ENCODE data around the gene SLC25A12. TPM values are rescaled to one million over a fixed set of nuclear protein-coding genes. Genes with fewer than 3 reads are reported as not detected.
"Not testable (repeated sequence)": the region's sequence is repeated elsewhere in the genome, so short reads cannot be mapped to it uniquely, and the experiment has no call there.

SLC25A12 gene
- total RNA-seq, 1 donor from 2014 or later, result 106 TPM

DNA sequence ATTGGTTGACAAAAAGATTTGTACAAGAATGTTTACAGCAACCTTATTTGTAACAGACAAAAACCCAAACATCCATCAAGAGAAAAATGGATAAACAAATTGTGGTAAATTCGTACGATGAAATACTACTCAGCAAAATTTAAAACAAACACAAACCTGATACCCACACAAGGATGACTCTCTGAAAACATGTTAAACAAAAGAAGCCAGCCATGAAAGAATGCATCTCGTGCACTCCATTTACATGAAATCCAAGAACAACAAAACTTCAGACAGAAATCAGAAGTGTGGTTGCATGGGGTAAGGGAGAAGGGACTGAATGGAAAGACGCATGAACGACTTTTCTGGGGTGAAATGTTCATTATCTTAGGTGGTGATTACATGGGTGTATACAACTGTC, 93.4 kb downstream of the SLC25A12 start:
- ATAC-seq (no peak), DNase-seq (ENCODE audit: missing footprints) (no peak)
- intact Hi-C loops (cut with DNase I), result no loop called here

DNA sequence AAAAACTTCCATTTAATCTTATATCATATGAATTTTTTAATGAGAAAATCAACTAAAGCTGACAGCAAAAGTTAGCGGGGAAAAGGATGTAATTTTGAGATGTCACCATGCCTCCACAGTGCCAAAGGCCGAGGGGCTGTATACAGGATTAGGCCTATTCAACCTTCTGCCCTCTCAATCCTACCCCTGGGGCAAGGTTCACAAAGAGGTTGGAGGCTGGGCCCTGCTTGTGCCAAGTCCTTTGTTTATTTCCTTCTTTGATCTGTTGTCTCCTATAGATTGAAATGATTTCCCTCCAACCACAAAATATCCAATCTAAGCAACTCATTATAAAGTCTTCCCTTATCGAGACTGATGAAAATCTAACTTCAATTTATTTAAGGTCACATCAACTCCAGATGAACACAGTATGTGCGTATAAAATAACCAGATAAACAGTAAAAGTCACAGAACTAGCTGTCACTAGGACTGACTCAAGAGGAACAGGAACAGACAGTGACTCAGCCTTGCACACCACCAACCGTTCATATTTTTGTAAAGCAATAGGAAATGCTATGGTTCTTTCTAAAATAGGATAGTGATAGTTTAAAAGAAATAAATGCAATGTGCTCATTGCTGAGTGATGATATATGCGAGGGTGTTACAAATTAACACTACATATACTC, 95.8 kb downstream of the SLC25A12 start:
- no peak for ATAC-seq
- DNase-seq (ENCODE audit: missing footprints), result no peak
- intact Hi-C loops (cut with DNase I), result no loop called here

DNA sequence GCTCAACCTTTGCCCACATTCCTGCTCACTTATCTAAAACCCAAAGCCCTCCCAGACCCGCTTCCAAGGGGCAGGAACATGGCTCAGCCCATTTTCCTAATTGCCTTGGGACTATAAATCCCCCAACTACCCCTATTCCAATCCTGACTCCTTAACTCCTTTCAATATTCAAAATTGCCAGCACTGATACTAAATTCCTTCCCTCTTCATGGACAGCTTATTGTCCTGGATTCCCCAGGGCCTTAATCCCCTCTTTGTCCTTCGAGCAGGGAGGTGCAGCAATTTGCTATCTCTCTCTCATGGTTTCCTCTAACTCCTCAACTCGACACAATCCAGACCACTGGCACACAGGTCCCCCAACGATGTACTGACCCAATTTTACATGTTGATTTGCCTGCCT, 99.1 kb downstream of the SLC25A12 start:
- intact Hi-C loops (cut with DNase I), result no loop called here
- ATAC-seq (no peak), DNase-seq (ENCODE audit: missing footprints) (no peak)

DNA sequence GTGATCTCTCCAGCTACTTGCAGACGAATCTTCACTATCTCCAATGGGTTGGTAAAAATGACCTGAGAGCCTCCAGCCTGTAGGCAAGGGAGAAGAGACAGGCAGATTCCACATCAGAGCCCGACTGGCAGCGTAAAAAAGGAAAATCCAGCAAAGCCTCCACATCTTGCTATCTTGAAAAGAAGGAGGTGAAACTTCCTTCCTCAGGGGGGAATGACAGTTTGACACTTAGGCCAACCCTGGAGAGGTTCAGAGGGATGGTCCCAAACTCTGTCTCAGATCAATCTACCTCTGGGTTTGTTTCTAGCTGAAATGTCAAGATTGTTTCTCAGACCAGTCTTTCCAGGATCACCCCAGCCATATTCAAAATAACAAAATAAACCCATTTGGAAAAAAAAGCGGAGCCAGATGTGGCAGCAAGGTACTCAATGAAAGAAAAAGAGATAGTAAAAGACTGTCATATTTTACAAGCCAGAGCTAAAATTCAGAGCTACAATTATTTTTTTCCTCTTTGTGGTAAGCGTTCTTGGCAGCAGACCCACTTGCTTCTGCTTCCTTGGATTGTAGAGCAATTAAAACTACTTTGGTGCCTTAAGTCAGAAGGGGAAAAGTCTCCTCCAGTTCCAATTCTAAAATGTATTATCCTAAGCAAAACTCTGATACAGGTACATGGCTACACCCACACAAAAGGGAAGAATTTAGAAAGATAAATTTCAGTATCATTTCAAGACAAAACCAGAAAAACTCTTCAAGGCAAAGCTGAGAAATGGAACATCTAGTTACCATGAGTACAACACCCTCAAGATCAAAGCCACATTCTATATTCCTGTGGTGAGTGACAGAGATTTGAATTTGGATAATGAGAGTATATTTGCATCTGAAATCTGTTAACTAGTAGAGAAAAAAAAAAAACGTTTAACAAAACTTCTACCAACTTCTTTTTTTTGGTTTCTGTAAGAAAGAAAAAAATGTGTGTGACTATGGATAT, 100.1 kb downstream of the SLC25A12 start:
- no peak for DNase-seq (ENCODE audit: missing footprints)
- ATAC-seq, result no peak
- intact Hi-C loops (cut with DNase I), result no loop called here

DNA sequence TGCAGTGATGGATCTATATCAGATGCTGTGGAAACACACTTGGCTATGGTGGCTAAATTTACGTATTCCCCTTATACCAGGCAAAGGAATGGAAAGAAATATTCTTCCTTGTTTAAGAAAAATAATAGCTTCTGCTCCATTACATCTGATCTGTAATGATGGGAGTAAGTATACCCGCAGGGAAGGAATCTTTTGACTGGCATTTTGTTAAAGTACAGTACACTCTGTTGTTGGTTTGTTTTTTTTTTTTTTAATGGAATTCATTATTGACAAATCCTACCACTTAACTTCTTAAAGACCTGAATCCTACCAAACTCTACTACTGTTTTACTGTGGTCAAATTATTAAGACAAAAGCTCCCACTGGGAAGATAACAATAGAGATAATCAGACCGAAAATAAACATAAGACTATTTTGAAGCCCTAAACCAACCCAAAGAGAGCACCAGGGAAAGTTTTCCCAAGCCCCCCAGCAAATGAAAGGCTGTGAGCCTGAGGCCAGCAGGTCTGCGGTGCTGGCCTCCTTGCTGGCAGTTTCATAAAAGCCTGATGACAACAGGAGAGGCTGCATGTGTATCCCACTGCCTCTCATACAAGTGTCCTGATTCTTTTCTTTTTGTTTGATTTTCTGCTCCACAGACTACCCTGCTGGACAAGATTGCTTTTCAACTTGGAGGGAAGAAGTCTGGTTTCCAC, 101.0 kb downstream of the SLC25A12 start:
- ATAC-seq, result no peak
- DNase-seq (ENCODE audit: missing footprints), result no peak
- intact Hi-C loops (cut with DNase I), result no loop called here

DNA sequence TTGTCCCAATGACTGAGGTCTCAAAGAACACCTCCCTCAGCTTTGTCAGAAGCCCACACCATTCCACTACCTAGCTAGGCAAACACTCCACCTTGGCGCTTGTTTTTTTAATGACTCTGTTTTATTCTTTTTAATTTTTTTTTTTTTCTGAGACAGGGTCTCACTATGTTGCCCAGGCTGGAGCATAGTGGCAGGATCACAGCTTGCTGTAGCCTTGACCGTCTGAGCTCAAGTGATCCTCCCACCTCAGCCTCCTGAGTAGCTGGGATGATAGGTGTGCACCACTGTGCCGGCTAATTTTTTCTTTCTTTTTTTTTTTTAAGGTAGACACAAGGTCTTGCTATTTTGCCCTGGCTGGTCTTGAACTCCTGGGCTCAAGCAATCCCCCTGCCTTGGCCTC, 101.9 kb downstream of the SLC25A12 start:
- intact Hi-C loops (cut with DNase I), result no loop called here
- ATAC-seq, result no peak
- DNase-seq (ENCODE audit: missing footprints), result no peak

DNA sequence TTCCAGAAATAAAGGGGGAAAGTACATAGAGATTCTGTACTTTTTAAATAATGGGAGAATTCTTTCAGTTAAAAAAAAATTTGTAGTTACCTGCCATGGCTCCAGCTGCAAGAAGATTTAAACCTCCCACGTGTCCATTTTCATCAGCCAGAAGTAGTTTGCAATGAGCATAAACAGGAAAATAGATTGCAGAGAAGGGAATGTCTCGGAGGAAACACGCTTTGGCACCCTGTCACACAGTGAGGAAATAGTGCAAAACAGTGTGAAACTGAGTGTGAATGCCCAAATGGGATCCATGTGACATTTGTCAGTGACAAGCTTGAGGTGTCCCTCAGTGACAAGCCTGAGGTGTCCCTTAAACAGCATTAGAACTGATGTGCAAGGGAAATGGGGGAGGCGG, 102.7 kb downstream of the SLC25A12 start:
- peak; percentile 16 for ATAC-seq
- intact Hi-C loops (cut with DNase I), result no loop called here
- no peak for DNase-seq (ENCODE audit: missing footprints)

DNA sequence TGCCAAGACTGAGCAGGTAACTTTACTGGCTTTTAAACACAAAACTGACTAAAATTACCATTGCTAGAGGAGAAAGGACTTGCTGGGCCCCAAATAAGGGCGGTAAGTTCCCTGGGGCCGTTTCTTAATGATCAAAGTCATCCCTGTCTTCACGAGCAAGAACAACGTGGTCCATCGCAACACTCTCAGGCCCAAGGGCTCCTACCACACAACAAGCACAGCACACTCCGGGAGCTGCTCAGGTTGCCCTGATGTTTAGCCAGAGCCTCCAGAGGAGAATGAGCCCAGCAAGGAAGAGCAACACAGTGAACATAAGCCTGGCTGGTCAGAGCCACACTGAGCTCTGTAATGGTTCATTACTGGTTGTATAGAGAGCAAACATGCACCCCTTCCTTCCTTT, 104.1 kb downstream of the SLC25A12 start:
- ATAC-seq (no peak), DNase-seq (ENCODE audit: missing footprints) (no peak)
- intact Hi-C loops (cut with DNase I), result loop anchor here (10.0 kb wide), 1 partner anchor 325 kb away; no protein-coding TSS in a partner anchor

DNA sequence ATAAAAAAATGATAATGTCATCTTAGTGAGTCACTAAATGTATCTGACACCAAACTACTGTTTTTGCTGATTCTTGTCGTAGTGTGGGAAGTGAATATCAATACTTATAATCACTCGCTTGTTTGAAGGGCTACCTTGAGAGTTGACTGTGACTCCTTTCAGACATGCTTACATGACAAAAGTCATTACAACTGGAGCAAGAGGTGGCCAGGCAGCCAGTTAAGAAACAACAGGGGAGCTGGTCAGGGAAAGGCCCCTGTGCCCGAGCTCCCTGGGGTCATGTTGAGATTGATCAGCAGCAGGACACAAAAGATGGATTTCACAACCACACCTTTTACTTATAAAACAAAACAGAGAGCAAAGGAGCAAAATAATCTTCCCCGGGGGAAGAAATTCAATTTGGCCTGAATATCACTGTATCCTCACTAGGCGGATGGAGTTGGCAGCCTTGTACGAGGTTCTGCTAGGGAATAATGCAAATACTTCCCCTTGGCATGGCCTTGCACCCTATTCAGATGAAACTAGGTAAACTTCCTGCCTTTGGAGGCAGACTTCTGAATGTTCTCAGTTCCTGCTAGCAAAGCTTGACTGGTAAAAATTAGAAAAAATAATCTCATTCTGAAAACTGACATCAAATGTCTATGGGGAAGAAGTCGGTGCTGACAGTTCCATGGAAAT, 105.6 kb downstream of the SLC25A12 start:
- no peak for ATAC-seq
- no peak for DNase-seq (ENCODE audit: missing footprints)
- intact Hi-C loops (cut with DNase I), result loop anchor here (10.0 kb wide), 1 partner anchor 326 kb away; no protein-coding TSS in a partner anchor

DNA sequence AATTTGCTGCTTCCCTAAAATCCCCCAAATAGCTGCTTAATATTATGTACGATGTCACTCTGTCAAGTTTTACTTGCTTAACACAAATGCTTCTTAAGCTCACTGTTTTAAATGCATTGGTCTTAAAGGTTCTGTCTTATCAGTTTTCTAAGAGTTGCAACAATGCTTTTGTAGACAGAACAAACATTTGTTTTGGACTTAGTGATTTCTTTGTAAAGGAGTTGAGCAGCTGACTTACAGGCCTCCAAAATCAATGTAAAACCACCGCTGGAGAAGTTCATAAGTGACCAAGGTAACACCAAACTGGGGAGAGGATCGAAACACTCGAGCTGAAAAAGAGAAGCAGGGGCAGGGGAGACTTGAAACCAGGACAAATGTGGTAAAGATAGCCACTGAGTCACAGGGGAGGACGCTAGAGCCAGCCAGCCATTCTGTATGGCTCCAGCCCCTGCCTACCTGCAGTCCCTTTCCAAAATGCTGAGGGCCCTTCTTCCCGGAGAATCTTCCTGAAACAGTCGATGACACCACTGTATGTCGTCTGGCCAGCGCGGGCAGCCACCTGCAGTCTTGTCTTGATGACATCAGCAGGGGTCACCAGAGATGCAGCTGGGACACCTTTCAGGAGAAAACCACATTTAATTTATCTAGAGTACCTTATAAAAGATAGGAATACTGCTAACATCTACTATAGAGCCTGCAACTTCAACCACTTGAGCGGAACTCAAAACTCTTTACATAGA, 106.5 kb downstream of the SLC25A12 start:
- intact Hi-C loops (cut with DNase I), result loop anchor here (10.0 kb wide), 1 partner anchor 327 kb away; no protein-coding TSS in a partner anchor
- peak; percentile 67 for DNase-seq (ENCODE audit: missing footprints)
- ATAC-seq, result no peak

DNA sequence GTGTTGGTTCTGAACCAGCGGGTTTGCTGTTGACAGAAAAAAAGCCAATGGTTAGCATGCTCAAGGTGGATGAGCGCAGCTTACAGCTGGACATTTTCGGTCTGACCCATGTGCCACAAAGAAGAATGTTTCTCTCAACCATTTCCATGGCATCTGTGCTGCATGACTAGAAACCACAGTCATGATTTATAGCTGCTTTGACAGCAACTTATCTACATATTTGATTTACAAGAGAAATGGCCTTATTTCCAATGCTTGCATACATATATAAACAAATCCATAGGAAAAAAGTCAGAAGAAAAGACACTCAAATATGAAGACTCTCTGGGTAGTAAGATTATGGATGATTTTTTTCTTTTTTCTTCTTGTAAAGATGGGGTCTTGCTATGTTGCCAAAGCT, 108.6 kb downstream of the SLC25A12 start:
- intact Hi-C loops (cut with DNase I), result loop anchor here (10.0 kb wide), 1 partner anchor 329 kb away; no protein-coding TSS in a partner anchor
- DNase-seq (ENCODE audit: missing footprints) (no peak), ATAC-seq (no peak)

DNA sequence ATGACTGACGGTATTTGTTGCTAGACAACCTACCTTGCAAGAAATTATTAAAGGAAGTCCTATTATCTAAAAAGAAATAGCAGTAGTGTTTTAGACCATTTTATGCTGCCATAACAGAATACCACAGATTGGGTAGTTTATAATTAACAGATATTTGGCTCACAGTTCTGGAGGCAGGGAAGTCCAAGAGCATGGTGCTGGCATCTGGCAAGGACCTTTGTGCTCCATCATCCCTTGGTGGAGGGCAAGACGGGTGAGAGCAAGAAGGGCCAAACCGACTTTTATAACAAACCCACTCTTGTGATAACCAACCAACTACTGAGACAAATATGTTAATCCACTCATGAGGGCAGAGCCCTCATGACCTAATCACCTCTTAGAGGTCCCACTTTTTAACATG, 115.5 kb downstream of the SLC25A12 start:
- intact Hi-C loops (cut with DNase I), result no loop called here
- DNase-seq (ENCODE audit: missing footprints) (no peak), ATAC-seq (no peak)

DNA sequence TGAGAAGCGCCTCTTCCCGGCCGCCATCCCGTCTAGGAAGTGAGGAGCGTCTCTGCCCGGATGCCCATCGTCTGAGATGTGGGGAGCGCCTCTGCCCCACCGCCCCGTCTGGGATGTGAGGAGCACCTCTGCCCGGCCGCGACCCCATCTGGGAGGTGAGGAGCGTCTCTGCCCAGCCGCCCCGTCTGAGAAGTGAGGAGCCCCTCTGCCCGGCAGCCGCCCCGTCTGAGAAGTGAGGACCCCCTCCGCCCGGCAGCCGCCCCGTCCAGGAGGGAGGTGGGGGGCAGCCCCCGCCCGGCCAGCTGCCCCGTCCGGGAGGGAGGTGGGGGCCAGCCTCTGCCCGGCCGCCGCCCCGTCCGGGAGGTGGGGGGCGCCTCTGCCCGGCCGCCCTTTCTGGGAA, 119.5 kb downstream of the SLC25A12 start:
- ATAC-seq; DNase-seq (ENCODE audit: missing footprints); intact Hi-C loops (cut with DNase I): not testable (repeated sequence)

DNA sequence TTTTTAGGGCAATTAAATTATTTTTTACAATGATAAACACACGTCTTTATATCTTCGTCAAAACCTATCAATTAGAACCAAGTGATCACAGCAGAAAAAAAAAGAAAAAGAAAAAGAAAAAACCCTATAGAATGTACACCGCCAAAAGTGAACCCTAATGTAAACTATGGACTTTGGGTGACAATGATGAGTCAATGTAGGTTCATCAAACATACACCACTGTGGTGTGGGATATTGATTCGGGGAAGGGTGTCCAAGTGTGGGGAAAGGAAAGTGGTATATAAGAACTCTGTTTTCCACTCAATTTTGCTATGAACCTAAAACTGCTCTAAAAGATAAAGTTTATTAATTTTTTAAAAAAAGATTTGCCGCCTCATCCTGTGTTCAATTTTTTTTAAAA, 121.7 kb downstream of the SLC25A12 start:
- intact Hi-C loops (cut with DNase I), result no loop called here
- ATAC-seq (no peak), DNase-seq (ENCODE audit: missing footprints) (no peak)

DNA sequence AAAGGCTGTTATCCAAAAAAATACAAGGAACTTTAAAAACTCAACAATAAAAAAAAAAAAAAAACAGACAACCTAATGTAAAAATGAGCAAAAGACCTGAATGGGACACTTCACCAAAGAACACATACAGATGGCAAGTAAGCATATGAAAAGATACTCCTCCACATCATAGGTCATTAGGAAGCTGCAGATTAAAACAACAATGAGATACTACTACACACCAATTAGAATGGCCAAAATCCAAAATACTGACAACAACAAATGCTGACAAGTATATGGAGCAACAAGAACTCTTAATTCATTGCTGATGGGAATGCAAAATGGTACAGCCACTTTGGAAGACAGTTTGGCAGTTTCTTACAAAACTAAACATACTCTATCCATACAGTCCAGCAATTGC, 122.6 kb downstream of the SLC25A12 start:
- DNase-seq (ENCODE audit: missing footprints), result no peak
- ATAC-seq, result no peak
- intact Hi-C loops (cut with DNase I), result no loop called here

DNA sequence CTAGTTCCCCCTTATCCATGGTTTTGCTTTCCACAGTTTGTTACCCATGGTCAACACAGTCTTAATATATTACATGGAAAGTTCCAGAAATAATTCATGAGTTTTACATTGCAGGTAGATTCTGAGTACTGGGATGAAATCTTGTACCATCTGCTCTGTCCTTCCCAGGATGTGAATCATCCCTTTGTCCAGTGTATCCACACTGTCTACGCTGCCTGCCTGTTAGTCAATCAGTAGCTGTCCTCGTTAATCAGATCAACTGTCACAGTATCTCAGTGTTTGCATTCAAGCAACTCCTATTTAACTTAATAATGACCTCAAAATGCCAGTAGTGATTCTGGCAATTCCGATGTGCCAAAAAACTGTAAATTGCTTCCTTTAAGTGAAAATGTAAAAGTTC, 130.4 kb downstream of the SLC25A12 start:
- DNase-seq (ENCODE audit: missing footprints), result no peak
- intact Hi-C loops (cut with DNase I), result no loop called here
- no peak for ATAC-seq

DNA sequence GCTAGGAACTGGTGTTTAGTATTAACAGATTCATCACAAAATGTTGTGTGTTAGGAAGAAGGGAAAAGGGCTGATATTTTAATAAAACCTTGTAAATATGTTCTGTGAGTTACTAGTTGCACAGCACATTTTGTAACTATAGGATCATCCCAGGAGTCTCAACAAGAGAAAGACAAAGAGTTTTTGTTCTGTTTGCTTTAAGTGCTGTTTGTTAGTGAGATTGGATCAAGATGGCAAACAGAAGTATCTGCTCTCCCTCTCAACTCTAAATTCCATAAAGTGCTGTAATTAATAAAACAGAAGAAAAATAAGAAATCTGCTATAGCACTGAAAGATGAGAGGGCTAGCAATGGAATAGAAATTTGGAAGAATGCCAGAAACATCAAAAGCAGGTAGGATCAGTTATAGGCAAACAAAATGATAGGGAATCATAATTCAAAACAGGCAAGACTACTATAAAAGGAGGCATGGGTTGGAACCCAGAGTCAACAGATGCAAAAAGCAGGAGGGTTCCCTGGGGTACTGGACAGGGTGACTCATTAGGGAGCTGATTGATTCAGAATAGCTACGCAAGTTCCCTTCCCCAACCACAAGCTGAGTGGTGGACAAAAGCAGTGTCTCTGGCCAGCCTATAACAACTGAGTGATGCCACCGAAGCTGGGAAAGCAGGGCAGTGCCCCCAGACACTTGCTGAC, 131.0 kb downstream of the SLC25A12 start:
- intact Hi-C loops (cut with DNase I), result no loop called here
- ATAC-seq, result no peak
- no peak for DNase-seq (ENCODE audit: missing footprints)

DNA sequence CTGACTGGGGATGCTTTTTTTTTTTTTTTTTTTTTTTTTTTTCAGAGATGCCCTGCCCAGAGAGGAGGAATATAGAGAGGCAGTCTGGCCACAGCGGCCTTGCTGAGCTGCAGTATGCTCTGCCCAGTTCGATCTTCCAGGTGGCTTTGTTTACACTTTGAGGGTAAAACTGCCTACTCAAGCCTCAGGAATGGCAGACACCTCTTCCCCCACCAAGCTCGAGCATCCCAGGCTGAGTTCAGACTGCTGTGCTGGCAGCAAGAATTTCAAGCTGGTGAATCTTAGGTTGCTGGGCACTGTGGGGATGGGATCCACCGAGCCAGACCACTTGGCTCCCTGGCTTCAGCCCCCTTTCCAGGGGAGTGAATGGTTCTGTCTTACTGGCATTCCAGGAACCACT, 132.9 kb downstream of the SLC25A12 start:
- intact Hi-C loops (cut with DNase I); DNase-seq (ENCODE audit: missing footprints); ATAC-seq: not testable (repeated sequence)

Data from Right ventricle myocardium inferior (tissue), 1 donor.